HepG2 (cell line): Measurements from ENCODE around the gene HHEX. TPM values are rescaled to one million over a fixed set of nuclear protein-coding genes. Genes with fewer than 3 reads are reported as not detected.

ENCODE experiments used
- CHCHD3 ChIP-seq: sonication (generic); formaldehyde crosslinking; IDR thresholded peaks from 2 replicates; pipeline ENCODE4 v1.8.0; 2022; ENCODE audit warnings: mild to moderate bottlenecking, missing genetic modification reagents, moderate library complexity
- CREBL2 ChIP-seq: sonication (generic); formaldehyde crosslinking; IDR thresholded peaks from 2 replicates; pipeline ENCODE4 v1.8.1; 2023; ENCODE audit warnings: missing genetic modification reagents, mild to moderate bottlenecking, borderline replicate concordance
- E2F2 ChIP-seq: sonication (generic); formaldehyde crosslinking; IDR thresholded peaks from 2 replicates; pipeline ENCODE4 v1.4.0; 2020; ENCODE audit warnings: missing genetic modification reagents, borderline replicate concordance
- GFI1 ChIP-seq: sonication (generic); formaldehyde crosslinking; IDR thresholded peaks from 2 replicates; pipeline ENCODE4 v1.5.0; 2020; ENCODE audit warnings: missing genetic modification reagents, mild to moderate bottlenecking, borderline replicate concordance
- HOXA3 ChIP-seq: sonication (generic); formaldehyde crosslinking; IDR thresholded peaks from 2 replicates; pipeline ENCODE4 v1.5.0; 2020; ENCODE audit warnings: missing genetic modification reagents
- MAZ ChIP-seq, 2 experiments: sonication (generic) in 1 of 2; formaldehyde crosslinking in 1 of 2; IDR thresholded peaks; 2 replicates each; pipeline versions ENCODE4 v1.5.0 to v1.6.1; 2012 to 2020; ENCODE audit warnings: low read depth in 2 of 2, mild to moderate bottlenecking in 2 of 2, borderline replicate concordance in 1 of 2, improper control_type of control experiment in 1 of 2, low read length in 1 of 2, missing genetic modification reagents in 1 of 2, moderate library complexity in 1 of 2
- MEF2D ChIP-seq: sonication (generic); formaldehyde crosslinking; IDR thresholded peaks from 2 replicates; pipeline ENCODE4 v1.5.1; 2020; ENCODE audit warnings: mild to moderate bottlenecking, missing genetic modification reagents
- NAIF1 ChIP-seq: sonication (generic); formaldehyde crosslinking; IDR thresholded peaks from 2 replicates; pipeline ENCODE4 v1.5.0; 2020; ENCODE audit warnings: mild to moderate bottlenecking, missing genetic modification reagents, borderline replicate concordance
- SCMH1 ChIP-seq: sonication (generic); formaldehyde crosslinking; IDR thresholded peaks from 2 replicates; pipeline ENCODE4 v1.9.0; 2021; ENCODE audit warnings: missing genetic modification reagents, mild to moderate bottlenecking, borderline replicate concordance
- SP1 ChIP-seq, 2 experiments: fragments of 450-650 bp in 1 of 2; sonication (generic) in 1 of 2; formaldehyde crosslinking in 1 of 2; IDR thresholded peaks; 2 replicates each; pipeline versions ENCODE4 v1.4.0 to v1.6.1; 2016 to 2020; ENCODE audit warnings: missing genetic modification reagents in 1 of 2
- TBX2 ChIP-seq: sonication (generic); formaldehyde crosslinking; IDR thresholded peaks from 2 replicates; pipeline ENCODE4 v1.5.0; 2020; ENCODE audit warnings: missing genetic modification reagents, mild to moderate bottlenecking, borderline replicate concordance
- THAP7 ChIP-seq: sonication (generic); formaldehyde crosslinking; IDR thresholded peaks from 2 replicates; pipeline ENCODE4 v1.8.1; 2023; ENCODE audit warnings: mild to moderate bottlenecking, missing genetic modification reagents
- ZBTB43 ChIP-seq: sonication (generic); formaldehyde crosslinking; conservative IDR thresholded peaks from 2 replicates; pipeline ENCODE4 v1.4.0; 2020; ENCODE audit warnings: missing genetic modification reagents
- ZFP41 ChIP-seq: sonication (generic); formaldehyde crosslinking; IDR thresholded peaks from 2 replicates; pipeline ENCODE4 v1.4.0; 2020; ENCODE audit warnings: mild to moderate bottlenecking, missing genetic modification reagents, borderline replicate concordance
- ZNF121 ChIP-seq: sonication (generic); formaldehyde crosslinking; IDR thresholded peaks from 2 replicates; pipeline ENCODE4 v1.5.0; 2020; ENCODE audit warnings: mild to moderate bottlenecking, missing genetic modification reagents
- ZNF33A ChIP-seq: sonication (generic); formaldehyde crosslinking; IDR thresholded peaks from 2 replicates; pipeline ENCODE4 v1.5.1; 2020; ENCODE audit warnings: missing genetic modification reagents, mild to moderate bottlenecking, moderate library complexity, borderline replicate concordance
- ZNF503 ChIP-seq: sonication (generic); formaldehyde crosslinking; IDR thresholded peaks from 2 replicates; pipeline ENCODE4 v1.4.0; 2020; ENCODE audit warnings: missing genetic modification reagents
- ZNF556 ChIP-seq: sonication (generic); formaldehyde crosslinking; IDR thresholded peaks from 2 replicates; pipeline ENCODE4 v1.4.0; 2020; ENCODE audit warnings: mild to moderate bottlenecking, missing genetic modification reagents, borderline replicate concordance
- ZNF557 ChIP-seq: sonication (generic); formaldehyde crosslinking; IDR thresholded peaks from 2 replicates; pipeline ENCODE4 v1.4.0; 2020; ENCODE audit warnings: missing genetic modification reagents
- ZNF563 ChIP-seq: sonication (generic); formaldehyde crosslinking; IDR thresholded peaks from 2 replicates; pipeline ENCODE4 v1.8.0; 2022; ENCODE audit warnings: mild to moderate bottlenecking, moderate library complexity, missing genetic modification reagents
- ZNF772 ChIP-seq: sonication (generic); formaldehyde crosslinking; IDR thresholded peaks from 2 replicates; pipeline ENCODE4 v1.5.0; 2020; ENCODE audit warnings: mild to moderate bottlenecking, missing genetic modification reagents
- ZNF841 ChIP-seq: sonication (generic); formaldehyde crosslinking; IDR thresholded peaks from 2 replicates; pipeline ENCODE4 v1.8.1; 2023; ENCODE audit warnings: missing genetic modification reagents, borderline replicate concordance
- polyA plus RNA-seq, 8 experiments: library from polyadenylated mRNA; depleted of rRNA in 3 of 8; stranded (reverse) in 7 of 8; unstranded in 1 of 8; fragments of >200 nt; fragmentation: Illumina TruSeq in 4 of 8; extraction: Trizol in 4 of 8; gene quantifications; 2 replicates each; pipeline versions ENCODE4 v1.2.1 to v1.2.3, GENCODE V29; 2011 to 2016; ENCODE audit warnings: low read depth in 4 of 8, missing spikeins in 1 of 8, mixed read lengths in 1 of 8; ENCODE audit not compliant: insufficient read depth in 1 of 8
- total RNA-seq, 5 experiments: library from RNA; depleted of rRNA; stranded (reverse); fragments of >200 nt; fragmentation: Illumina TruSeq; extraction: Trizol; gene quantifications; 2 replicates each; pipeline ENCODE4 v1.2.3, GENCODE V29; 2016; ENCODE audit warnings: low read depth in 1 of 5

The HHEX gene
- total and polyA plus RNA-seq, 2 of the 13 experiments (the other 11 are each of a cell fraction or from before 2014, with no cell fraction given) = 44.5 to 48.7 TPM

GRCh38 chr10:92688927-92689662 is 660 bp upstream of the HHEX start (continued):
- TF ChIP-seq ZNF121 (CRISPR knock-in tag) (peak; percentile 56; the same call in 1 of the 2 replicates), SCMH1 (CRISPR knock-in tag) (no peak), GFI1 (0 out of 2 replicates have a peak, but pooled peaks have one; percentile 32), ZNF503 (CRISPR knock-in tag) (no peak), ZNF772 (no peak), ZNF563 (no peak; the same call in 1 of the 2 replicates), ZBTB43 (CRISPR knock-in tag) (peak; percentile 16; the same call in 1 of the 2 replicates), TBX2 (CRISPR knock-in tag) (peak; percentile 34), NAIF1 (CRISPR knock-in tag) (0 out of 2 replicates have a peak, but pooled peaks have one; percentile 73), E2F2 (CRISPR knock-in tag) (no peak), THAP7 (CRISPR knock-in tag) (no peak), ZNF556 (CRISPR knock-in tag) (no peak), ZNF557 (CRISPR knock-in tag) (no peak), ZNF33A (CRISPR knock-in tag) (no peak), CHCHD3 (0 out of 2 replicates have a peak, but pooled peaks have one; percentile 14), CREBL2 (CRISPR knock-in tag) (no peak; the same call in 1 of the 2 replicates), ZFP41 (CRISPR knock-in tag) (no peak), SP1 (IDR thresholded peaks at IDR 0.05) (no peak), SP1 (CRISPR knock-in tag; IDR thresholded peaks at IDR 0.05) (0 out of 2 replicates have a peak, but pooled peaks have one; percentile 18), MAZ (IDR thresholded peaks at IDR 0.05; ENCODE audit: borderline replicate concordance, low read depth, low read length) (no peak), MAZ (CRISPR knock-in tag; IDR thresholded peaks at IDR 0.05; ENCODE audit: low read depth) (no peak), HOXA3 (CRISPR knock-in tag) (peak; percentile 33; the same call in 1 of the 2 replicates), ZNF841 (no peak), MEF2D (CRISPR knock-in tag) (peak; percentile 63; the same call in 1 of the 2 replicates)
